Measurements from ENCODE around the gene PCK1.

GRCh38 chr20:57603120-57603519 lies 42.2 kb downstream of the PCK1 start:
- TF ChIP-seq CTCF (IDR thresholded peaks at IDR 0.05 in 8 of 11, conservative IDR thresholded peaks at IDR 0.05 in 3 of 11) (no peak), POLR2A (IDR thresholded peaks at IDR 0.05) (no peak), POLR2AphosphoS5 (IDR thresholded peaks at IDR 0.05) (no peak)

Data from spleen (tissue), 7 donors.